ENCODE measurements around the gene TXNIP.
A peak's percentile ranks its signal among the peaks of the same experiment; 100 is the strongest.

TXNIP gene

GRCh38 chr1:146007489-146008133, 11.2 kb upstream of the TXNIP start:
- H3K4me3 ChIP-seq (ENCODE audit: low read length): no peak overlapping the region
- no peak for DNase-seq (ENCODE audit: low read depth)
- TF ChIP-seq CTCF (IDR thresholded peaks at IDR 0.05; ENCODE audit: insufficient read depth, low read depth, low read length, missing control alignments): no peak

- no peak for TF ChIP-seq CTCF (IDR thresholded peaks at IDR 0.05; ENCODE audit: insufficient read depth, low read depth, low read length, missing control alignments)
- no peak overlapping the region for H3K4me3 ChIP-seq (ENCODE audit: low read length)
- DNase-seq (ENCODE audit: low read depth): no peak
Measured at GRCh38 chr1:146001709-146002108, 5.3 kb upstream of the TXNIP start.

DNA sequence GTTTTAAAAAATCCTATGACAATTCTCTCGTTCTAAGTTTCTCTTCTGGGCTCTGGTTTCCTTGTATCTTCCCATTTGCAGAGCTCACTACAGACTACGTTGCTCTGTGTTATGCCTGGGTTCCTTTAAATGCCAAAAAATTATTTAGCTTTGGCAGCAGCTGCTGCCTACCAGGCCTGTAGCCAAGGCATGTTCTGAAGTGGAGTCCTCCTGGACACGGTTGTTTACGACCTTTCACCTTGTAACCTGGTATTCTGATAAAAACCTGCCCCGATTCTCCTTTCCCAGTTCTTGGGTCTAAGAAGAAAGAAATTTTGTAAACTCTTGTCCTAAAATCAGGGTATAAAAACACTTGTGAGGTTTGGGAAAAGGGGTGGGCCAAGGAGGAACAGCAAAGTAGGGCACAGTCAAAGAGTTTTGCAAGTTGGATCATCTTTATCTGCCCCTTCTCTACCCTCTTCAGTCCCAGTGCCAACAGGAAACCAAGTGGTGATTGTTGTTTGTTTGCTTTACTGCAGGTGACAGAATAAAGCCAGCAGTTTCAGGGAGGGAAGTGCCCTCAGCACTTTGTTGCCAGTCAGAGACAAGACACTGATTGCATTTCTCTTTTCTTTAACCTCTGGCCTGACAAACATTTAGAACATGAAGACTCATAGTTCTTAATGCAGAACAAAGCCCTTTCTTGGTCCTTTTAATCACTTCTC, 3.1 kb upstream of the TXNIP start:
- TF ChIP-seq CTCF (IDR thresholded peaks at IDR 0.05; ENCODE audit: insufficient read depth, low read depth, low read length, missing control alignments): no peak
- H3K4me3 ChIP-seq (ENCODE audit: low read length): no peak overlapping the region
- no peak for DNase-seq (ENCODE audit: low read depth)

- no peak for TF ChIP-seq CTCF (IDR thresholded peaks at IDR 0.05; ENCODE audit: insufficient read depth, low read depth, low read length, missing control alignments)
- no peak for DNase-seq (ENCODE audit: low read depth)
- peak overlapping the region; percentile 99 for H3K4me3 ChIP-seq (ENCODE audit: low read length)
Measured at GRCh38 chr1:145997718-145998023, 1.3 kb upstream of the TXNIP start.

- DNase-seq (ENCODE audit: low read depth): no peak
- H3K4me3 ChIP-seq (ENCODE audit: low read length): peak overlapping the region; percentile 99
- TF ChIP-seq CTCF (IDR thresholded peaks at IDR 0.05; ENCODE audit: insufficient read depth, low read depth, low read length, missing control alignments): no peak
Measured at GRCh38 chr1:145997016-145997717, 788 bp upstream of the TXNIP start.

GRCh38 chr1:145995964-145996432, 381 bp downstream of the TXNIP start:
- peak overlapping the region; percentile 99 for H3K4me3 ChIP-seq (ENCODE audit: low read length)
- DNase-seq (ENCODE audit: low read depth): no peak

More at GRCh38 chr1:145995964-145996432, 381 bp downstream of the TXNIP start:
- TF ChIP-seq CTCF (IDR thresholded peaks at IDR 0.05; ENCODE audit: insufficient read depth, low read depth, low read length, missing control alignments): no peak
